DMS53 (cell line): ENCODE measurements around the gene TMEM212.

Experiments
- DNase-seq: peaks from one replicate; lab custom pipeline; 2025; lab: John Stamatoyannopoulos, UW

TMEM212 gene

DNA sequence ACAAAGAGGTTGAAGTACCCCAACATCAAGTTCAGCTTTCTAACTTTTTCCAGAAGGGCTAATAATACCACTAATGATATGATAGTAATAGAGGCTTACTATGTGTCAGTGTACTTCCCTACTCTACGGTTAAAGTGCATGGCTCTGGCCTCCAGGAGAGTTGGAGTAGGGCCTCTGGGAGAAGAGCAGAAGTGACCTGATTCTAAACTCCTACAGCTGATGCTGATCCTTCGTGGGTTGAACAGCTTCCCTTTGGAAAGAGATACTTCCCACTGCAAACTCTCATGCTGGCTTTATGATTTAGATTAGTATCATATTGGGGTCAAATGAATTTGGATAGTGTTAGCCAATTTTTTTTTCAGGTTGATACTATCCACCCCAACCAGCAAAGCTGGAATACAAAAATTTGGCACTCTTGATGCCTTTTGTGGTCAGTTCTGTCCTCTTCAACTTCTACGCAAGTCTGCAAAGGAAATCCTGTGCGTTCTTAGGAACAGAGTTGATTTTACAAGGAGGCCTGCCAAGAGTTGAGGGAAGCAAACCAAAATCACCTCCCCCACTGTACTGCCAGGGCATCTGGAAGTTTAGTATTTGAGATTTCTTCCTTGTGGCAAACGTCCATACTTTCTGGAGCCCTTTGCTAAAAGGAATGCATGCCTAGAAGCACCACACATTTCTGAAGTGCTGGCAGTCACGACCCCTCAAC lies 17.8 kb downstream of the TMEM212 start:
- no peak for DNase-seq

DNA sequence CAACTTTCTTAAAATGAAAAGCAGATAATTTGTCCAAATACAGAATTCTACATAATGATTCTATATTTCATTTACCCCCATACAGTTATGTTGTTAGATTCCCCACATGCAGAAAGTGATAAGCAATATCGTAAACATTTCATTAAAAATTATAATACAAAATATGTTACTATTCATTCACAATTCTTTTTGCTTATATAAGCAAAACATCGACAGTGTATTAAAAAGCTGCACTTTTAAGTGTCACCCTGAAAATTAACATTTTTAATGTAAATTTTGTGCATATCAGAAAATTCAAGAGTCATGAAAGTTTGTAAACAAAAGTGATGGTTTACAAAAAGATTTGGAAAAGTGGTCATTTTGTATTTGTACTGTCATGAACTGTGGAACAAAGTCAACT lies 19.2 kb downstream of the TMEM212 start:
- no peak for DNase-seq

DNA sequence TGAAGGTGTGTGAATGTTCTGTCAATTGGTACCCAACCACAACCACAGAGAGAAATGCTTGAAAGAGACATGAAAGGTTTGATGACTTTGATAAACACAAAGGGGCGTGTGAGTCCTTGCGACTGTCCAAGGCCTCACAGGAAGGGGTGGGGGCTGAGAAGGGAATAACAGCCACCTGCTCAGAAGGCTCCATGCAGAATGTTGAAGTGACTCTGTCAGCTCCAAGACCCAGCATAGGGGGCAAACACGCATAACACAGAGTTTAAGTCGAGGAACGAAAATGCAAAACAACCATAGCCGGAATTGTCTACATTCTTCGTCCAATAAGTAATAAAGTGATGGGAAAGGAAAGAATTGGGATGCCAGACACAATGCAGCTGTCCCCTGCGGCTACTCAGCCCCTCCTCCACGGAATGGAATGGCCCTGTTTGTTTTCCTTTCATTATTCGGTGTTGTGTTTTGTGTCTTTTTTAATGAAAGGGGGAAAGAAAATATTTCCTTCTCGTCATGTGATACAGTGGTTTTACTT lies 19.9 kb downstream of the TMEM212 start:
- DNase-seq, result no peak

DNA sequence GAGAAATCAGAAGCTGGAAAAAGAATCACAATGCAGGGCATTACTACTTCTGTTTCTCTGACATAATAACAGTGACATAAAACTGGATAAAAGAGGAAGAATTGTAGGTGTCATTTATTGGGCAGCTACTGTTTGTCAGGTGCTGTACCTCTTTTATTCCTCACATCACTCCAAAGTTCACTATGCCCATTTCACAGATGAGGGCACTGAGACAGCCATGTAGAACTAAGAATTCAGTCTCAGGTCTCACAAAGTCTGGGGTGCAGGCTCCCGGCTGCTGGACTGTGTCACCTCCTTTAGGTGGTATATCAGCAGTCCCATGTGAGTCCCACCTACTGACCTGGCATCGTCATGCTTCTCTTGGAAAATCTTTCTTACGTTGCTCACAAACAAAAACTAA lies 20.8 kb downstream of the TMEM212 start:
- no peak for DNase-seq

DNA sequence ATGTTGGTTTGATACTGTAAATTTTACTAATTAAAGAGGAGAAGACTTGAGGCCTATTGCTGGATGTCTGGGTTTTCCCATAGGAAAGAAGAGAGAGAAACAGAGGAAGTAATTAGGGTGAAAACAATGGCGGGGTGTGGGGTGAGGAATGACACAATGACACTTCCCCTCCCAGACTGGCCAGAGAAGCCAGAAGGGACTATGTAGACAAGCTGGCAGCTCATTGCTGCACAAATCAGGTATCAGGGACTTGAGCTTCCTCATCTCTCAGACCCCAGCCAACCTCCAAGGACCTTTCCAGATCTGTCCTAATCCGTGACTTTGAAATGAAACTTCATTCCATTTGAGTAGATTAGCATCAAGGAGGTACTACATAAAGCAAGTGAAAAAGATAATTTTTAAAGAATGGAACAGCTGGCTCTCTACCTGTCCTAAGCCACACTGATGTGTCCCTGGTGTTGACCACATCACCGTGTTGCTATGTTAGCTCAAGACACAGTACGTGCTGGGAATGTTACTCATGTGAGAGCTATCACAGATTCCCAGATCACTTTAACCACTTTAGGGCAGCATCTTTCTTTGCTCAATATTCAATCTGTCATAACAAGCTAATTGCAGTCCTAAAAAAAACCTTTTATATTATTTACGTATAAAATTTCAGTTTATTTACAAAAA lies 22.2 kb downstream of the TMEM212 start:
- no peak for DNase-seq

DNA sequence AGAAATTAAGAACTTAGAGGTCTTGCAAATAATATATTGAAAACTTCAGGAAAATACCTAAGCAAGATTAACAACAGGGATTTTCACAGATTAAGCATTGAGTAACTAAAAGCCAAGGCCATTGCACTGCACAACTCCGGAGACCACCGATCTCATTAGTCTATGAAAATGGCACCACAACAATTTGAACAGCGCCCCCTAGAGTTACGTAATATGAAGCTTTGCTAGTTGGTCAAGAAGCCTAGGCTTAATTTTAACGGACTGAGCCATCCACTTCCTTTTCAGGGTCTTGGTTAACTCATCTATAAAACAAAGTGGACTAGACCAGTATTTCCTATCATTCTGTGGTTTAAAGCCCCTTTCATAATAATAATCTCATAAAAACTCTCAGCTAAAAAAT lies 24.8 kb downstream of the TMEM212 start:
- peak; percentile 37 for DNase-seq

DNA sequence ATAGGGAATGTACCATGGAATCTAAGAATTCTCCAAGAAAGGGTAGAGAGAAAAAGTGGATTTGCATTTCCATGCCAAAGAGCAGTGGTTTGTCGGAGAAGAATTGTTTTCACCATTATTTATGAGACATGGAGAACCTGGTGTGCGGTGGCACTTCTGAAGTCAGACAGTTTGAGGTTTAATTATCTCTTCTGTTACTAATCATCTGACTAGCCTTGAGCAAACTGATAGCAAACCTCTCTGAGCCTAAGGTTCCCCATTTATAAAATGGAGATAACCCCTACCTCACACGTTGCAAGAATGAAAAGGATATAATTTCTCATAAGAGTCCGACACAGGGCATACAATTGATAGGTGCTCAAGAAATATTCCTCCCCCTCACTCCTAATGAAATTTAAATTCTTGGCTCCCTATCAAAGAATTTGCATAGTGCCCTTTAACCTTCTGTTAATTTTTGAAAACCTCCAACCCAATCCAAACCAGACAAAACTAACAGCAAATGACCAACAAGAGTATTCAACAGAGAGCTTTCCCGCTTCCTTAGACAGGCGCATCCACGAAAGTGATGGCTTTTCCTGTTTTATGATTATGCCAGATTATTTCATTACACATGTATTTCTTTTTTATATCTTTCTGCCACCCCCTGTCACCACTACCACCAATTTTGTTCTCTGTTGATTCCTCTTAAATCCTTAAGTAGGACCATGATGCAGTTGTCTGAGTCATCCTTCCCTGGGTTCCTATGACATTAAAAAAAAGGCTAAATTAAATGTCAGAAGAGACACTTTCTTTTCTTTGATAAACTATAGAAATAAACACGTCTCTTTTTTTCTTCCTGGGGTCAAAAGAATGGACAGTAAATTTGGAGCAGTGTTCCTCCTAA lies 28.5 kb downstream of the TMEM212 start:
- peak; percentile 12 for DNase-seq

DNA sequence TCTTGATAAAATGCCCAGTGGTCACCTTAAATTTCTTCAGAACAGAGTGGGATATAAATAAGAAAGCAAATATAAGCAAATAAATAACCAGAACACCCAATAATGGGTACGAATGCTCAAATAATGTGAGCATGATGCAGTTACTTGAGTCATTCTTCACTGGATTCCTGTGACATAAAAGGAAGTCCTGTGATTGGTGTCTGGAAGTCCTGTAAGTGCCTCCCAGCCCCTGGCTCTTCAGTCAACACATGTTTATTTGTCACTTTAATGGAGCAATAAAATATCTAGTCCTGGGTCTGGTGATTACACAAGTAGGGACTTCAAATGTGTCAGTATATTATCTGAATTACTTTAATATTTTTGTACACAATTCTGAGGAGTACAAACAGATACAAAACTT lies 30.4 kb downstream of the TMEM212 start:
- DNase-seq, result peak; percentile 3

DNA sequence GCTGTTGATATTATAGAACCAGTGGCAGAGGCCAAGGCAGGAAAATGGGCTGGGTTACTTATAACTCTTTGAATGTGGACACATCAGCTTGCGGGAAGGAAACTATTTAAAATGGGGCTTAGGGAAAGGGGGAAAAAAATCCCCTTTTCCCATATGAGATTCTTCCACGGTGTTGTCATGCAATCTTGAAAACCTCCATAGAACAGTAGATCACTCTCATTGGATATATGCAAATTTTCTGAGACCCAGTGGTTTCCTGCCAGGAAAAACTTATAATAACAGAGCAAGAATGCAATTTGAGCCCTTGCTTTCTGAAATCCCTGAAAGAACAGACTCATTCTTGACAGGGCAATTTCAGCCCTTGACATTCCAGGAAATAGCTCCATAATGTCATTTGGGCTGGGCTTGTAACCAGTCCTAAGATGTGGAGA lies 31.1 kb downstream of the TMEM212 start:
- DNase-seq, result peak; percentile 47

DNA sequence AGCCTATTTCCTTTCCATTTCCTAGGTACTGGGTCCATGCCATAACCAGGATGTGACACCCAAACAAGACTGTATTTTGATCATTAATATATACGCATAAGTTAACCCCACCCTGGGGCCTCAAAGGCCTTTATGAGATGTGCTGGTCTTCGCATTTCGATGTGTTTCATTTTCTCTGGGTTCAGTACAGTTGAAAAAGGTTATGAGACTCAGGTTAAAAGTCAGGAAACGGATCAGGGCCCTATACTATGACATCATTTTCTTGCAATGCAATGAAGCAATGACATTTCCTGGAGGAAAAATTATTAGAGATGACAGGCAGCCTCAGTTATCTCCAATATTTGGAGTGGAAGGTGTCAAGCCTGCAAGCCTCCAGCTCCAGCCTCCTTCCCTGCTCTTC lies 31.7 kb downstream of the TMEM212 start:
- no peak for DNase-seq

DNA sequence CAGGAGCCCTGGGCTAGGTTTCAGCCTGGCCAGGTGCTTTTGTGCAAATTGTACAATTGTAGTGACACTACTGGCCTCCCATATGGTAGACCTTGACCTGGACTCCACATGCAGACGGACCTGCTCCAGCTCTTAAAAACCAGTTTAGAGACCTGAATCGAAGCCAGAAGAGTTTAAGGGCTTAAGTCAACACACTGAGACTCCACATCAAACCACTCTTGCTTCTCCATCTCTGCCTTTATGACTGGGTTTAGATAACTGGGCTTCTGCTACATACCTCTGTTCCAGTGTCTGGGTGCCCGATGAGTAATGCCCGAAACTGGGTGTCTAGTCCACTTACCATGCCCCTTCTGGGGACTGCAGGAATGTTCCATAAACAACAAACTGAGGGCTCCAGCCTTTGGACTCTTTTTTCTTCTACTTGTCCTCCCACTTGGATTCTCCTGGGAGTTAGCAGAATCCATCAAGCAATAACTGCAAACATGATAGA lies 32.8 kb downstream of the TMEM212 start:
- DNase-seq, result peak; percentile 79

DNA sequence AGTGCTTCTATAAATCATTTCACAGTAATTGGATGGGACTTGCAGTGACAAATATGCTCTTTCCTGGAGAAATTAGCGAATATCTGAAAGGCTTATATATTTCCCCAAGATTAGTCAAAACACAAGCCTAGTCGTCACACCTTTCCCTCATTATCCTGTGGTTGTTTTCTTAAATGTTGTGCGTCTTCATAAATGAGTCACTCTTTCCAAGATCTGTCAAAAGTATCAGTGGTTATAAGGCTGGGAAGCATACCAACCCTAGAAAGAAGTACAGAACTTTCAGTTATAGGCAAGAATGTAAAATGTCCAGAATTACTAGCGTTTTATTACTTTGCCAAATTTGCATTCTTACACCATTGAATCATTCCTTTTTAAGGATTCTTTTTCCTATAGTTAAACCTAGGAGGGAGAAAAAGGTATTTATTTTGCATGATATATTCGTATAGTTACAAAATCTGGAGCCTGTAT lies 33.6 kb downstream of the TMEM212 start:
- DNase-seq, result no peak

DNA sequence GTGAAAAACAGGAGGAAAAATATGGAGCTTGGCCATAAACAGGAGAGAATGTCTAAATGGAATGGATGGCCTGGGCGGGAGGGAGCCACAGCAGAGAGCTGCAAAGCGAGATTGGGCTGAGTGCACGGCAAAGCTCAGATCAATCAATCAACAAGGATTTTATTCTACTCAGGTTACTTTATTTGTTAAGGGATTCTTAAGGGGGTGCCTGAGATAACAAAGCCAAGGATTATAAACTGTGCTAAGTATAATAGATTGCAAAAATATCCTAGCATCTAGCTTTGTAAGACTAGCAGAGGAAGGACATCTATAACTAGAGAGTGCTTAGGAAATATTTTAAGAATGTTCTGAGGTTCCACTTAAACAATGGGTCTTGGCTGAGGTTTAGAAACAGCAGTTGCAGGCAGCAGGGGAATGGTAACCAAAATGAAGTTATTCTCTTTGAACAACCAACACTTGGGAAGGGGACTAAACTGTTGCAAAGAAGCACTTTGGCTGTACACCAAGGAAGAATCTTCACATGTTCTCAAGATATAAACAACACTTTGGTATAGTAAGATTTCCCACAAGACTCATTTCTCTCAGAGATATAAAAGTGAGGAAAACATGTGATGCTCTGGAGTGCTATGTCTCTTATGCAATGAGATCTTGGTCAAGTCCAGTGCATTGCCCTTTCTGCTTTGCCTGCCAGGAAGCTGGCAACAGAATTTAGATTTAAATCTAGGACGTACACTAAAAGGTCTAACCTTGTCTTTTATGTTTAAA lies 35.5 kb downstream of the TMEM212 start:
- DNase-seq, result peak; percentile 39

DNA sequence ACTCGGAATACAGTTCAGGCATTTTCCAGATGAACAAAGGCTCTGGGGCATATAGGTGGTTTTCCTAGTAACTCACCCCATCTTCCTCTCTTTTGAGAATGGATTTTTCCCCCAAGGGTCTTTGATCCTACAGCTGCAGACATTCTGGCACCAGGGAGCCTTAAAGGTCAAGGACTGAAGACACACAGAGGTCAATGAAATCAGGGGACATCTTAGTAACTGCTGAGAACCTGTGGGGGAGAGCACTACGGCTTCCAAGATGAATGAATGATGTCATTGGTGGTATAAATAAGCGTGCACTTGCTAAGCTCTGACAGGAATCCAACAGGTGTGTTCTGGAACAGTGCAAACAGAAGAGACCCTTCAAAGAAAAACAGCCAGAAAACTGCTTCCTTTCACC lies 36.3 kb downstream of the TMEM212 start:
- peak; percentile 89 for DNase-seq

DNA sequence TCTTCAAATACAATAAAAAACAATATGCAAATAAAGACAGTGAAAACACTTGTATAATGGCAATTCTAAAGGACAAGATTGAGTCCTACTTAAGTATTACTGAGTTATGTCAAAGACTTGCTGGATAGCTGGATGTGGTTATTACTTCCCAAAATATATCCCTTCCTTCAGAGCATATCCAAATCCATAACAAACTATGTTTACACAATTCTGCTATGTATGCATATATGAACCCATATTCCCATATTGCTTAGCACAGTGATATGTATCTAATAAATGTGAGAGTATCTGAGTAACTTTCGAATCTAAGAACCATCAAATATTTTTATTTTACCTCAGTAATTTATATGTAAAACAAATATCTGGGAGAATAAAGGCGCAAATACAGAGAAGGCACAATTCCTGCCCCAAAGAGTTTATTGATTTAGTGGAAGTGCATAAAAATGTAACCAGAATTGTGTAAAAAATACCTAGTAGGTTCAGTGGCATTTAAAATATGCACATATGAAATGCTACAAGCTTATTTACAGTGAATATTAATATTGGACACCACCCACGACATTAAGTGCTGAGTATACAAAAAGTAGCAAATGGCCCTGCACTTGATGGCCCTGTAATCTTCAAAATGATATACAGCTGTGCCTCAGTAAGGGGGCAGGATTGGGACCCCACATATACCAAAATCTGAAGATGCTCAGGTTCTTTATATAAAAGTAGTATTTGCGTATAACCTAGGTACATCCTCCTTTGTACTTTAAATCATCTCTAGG lies 37.1 kb downstream of the TMEM212 start:
- DNase-seq, result no peak

DNA sequence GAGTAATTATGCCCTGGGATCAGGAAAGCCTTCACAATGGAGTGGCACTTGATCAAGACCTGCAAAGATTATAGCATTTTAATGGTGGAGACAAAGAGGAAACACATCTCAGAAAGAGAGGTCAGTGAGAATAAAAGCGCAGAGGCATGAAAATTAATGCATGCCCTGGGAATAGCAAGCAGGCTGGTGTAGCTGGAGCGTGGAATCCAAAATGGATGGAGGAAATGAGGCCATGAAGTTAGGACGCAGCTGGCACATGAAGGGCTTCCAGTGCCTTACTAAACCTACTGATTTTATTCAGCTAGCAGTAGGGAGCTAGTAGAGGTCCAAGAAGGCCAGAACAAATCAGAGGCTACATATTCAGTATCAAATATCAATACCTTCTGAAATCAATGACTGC lies 38.1 kb downstream of the TMEM212 start:
- no peak for DNase-seq

DNA sequence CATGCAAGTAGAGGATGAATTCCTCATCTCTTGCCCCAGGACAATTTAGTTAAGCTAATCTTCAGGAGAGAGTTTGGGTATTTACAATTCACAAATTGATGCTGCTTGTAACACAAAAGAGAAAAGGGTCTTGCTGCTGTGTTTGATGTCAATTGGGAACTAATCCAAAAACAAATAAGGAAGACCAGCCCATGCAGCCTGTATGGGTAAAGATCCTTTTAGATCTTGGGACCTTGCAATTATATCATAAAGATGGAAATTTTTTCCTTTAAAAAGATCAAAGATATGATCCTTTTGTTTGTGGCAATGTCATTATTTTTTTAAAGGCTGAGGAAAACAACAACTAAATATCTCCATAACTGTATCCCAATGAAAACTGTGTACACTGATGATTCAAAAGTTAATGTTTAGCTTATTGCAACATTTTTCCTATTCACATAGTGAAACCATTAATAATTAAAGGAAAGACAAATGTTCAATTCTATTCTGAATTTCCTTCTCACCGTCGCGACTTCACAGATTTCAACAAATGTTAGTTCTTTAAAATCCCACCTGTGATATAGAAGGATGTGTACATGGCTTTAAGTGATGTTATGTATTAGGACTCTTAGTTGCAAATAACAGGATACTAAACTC lies 40.2 kb downstream of the TMEM212 start:
- peak; percentile 60 for DNase-seq

DNA sequence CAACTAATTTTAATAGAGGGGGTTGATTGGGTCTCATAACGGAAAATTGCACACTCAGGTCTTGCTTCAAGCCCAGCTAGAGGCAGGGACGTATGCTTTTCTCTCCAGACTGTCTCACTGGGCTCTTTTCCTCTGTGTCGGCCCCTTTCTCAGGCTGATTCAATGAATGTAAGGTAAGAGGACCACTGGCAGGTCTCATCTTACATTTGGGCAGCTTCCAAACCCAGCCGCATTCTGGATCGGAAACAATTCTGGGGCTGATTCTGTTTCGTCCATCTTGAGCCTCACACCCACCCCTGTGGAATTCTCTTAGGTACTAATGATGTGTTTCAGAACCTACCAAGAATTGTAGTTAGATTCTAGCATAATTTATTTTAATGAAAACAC lies 40.7 kb downstream of the TMEM212 start:
- DNase-seq, result peak; percentile 44

DNA sequence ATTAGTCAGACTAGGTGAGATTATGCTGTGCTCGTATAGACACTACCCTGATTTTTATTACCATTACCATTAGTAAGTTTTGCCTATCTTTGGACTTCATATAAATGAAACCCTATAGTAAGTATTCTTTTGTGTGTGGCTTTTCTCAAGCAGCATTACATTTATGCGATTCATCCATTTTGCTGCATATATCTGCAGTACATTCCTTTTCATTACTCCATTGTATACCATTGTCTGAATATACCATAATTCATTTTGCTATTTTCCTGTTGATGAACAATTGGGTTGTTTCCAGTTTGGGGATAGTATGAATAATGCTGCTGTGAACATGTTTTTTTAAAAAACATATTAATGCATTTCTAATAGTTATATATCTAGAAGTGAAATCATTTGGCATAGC lies 45.3 kb downstream of the TMEM212 start:
- no peak for DNase-seq

DNA sequence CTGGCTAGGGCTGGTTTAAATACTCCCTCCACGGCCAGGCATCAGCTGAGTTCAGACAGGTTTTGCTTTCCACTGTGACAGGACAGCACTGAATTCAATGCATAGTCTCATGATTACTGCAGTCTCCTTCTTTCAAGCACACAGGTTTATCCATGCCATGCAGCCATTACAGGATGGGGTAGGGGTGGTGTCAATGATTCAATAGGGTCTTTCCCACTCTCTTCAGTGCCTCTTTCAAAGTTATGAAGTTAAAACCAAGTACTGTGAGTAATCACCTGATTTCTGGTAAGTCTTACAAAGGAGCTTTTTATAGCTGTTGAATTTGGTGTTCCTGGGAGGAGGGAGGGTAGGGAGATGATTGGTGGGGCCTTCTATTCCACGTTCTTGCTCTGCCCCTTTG lies 47.2 kb downstream of the TMEM212 start:
- DNase-seq, result no peak
